HG03108 (cell line): ENCODE measurements around the gene BTBD9.

Experiments used
- ATAC-seq: cut with Tn5 transposase; IDR thresholded peaks from one replicate; pipeline ENCODE4 v1.9.1; 2021; ENCODE audit warnings: moderate library complexity; ENCODE audit not compliant: unreplicated experiment

The BTBD9 gene

GRCh38 chr6:38169221-38169976, 470.3 kb downstream of the BTBD9 start:
- no peak for ATAC-seq

- no peak for ATAC-seq
These were observed 471.0 kb downstream of the BTBD9 start for GRCh38 chr6:38168699-38169098.

DNA sequence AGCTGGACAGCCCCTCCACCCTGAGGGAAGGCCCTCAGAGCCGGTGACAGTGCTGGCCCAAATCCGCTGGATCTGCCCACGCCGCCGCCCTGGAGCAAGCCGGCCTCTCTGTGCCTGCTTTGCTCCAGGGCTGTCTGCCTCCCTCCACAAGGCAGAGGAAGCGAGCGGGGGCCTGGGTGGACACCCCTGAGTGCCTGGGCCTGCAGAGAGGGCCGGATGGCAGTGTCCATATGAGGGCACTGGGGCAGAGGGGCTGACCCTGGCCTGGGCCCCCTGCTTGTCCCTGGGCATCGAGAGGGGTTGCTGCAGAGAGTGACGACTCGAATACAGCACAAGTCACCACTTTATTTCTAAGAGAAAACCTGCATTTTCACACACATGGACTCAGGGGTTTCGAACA, 471.6 kb downstream of the BTBD9 start:
- no peak for ATAC-seq

GRCh38 chr6:38167598-38167997, 472.1 kb downstream of the BTBD9 start:
- no peak for ATAC-seq

- no peak for ATAC-seq
These were observed 473.1 kb downstream of the BTBD9 start for GRCh38 chr6:38166411-38167240.

GRCh38 chr6:38164671-38165108, 475.0 kb downstream of the BTBD9 start:
- ATAC-seq: no peak

GRCh38 chr6:38164131-38164481, 475.6 kb downstream of the BTBD9 start:
- no peak for ATAC-seq

DNA sequence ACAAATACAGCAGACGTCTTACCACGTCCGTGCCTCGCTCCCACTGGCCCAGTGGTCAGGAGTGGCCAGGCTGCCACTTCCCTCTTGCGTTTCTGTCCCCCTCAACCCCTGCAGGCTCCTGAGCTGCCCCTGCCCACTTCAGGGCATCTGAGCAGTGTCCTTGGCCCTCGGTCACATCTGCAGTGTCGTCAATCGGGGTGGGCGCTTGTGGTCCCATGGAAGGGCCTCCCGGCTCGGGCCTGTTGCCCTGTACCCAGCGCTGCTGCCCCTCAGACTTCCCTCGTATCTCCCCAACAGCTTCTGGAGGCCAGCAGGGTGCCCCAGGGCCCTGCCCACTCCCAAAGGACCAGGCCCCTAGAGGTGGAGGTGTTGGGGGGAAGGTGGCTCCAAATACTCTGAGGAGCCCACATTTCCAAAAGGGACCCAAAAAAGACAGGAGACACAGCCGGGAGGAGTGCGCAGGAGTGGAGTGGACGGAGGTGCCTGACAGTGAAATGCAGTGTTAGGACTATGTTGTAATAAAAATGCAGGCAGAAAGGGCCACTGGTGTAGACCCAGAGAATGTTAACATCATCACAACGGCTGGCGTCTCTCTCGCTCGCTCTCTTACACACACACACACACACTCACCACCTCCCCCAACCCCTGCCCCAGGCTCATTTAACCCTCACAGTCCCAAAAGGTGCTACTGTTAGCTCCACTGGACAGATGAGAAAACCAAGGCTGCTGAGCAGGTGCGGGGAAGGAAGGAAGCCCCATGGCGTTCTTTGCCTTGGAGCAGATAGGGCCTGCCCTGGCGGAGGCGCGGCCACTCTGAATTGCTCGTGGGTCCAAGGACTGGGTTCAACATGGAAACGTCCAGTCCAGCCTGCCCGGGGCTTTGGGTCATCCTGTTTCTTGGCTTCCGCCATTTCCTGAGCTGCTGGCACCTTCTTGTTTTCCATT, 476.3 kb downstream of the BTBD9 start:
- no peak for ATAC-seq

DNA sequence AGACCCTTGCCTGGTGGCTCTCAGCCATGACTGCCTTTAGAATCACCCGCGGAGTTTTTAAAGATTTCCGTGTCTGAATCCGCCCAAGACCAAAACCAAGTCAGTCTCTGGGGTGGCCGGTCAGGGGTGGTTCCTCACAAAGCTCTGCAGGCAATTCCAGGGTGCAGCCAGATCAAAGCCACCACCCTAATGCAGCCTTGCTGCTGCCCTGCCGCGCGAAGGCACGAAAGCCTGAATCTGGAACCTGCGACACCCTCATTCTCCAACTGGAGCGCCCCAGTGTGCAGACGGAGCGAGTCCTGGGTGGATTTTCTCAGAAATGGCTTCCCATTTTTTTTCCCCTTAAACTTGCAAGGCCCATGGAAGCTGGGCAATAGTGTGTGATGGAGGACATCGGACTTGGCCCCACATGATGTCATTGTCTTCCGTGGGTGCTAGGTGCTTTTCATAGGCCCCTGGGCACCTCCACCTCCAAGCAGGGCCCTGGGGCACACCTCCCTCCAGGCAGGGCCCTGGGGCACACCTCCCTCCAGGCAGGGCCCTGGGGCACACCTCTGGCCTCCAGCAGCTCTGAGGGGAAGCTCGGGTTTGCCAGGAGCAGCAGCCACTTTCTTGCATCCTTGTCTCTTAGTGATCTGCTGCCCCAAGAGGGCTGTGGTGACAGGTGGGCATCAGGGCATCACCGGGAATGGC, 477.1 kb downstream of the BTBD9 start:
- no peak for ATAC-seq

- no peak for ATAC-seq
These were observed 477.8 kb downstream of the BTBD9 start for GRCh38 chr6:38161754-38162492.

DNA sequence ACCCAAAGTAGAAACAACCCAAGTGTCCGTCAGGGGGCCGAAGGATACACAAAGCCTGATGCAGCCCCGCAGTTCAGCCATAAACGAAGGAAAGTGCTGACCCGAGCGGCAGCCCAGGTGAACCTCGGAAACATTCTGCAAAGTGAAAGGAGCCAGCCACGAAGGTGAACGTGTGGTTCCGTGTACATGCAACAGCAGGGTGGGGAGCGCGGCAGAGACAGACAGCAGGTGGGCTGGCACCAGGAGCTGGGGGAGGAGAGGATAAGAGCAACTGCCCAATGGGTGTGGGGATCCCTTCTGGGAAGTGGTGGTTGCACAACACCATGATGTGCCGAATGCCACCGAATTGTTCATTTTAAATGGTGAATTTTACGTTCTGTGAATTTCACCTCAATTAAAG, 478.4 kb downstream of the BTBD9 start:
- no peak for ATAC-seq

DNA sequence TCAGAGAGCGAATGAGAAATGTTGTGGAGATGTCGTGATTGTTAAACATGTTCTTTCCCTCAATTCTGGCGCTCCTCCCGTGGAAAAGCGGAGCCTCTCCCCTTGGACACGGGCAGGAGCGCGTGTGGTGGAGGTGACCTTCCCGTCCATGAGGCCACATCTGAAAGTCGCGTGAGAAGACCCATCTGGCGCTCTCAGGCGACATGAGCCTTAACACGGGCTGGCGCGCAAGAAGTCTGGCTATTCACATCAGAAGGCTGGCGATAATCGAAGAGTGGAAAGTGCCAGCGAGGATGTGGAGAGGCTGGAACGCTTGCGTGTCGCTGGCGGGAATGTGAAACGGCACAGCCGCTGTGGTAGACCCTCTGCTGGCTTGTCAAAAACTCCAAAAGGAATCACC, 478.9 kb downstream of the BTBD9 start:
- no peak for ATAC-seq

- no peak for ATAC-seq
These were observed 480.1 kb downstream of the BTBD9 start for GRCh38 chr6:38159596-38159995.

DNA sequence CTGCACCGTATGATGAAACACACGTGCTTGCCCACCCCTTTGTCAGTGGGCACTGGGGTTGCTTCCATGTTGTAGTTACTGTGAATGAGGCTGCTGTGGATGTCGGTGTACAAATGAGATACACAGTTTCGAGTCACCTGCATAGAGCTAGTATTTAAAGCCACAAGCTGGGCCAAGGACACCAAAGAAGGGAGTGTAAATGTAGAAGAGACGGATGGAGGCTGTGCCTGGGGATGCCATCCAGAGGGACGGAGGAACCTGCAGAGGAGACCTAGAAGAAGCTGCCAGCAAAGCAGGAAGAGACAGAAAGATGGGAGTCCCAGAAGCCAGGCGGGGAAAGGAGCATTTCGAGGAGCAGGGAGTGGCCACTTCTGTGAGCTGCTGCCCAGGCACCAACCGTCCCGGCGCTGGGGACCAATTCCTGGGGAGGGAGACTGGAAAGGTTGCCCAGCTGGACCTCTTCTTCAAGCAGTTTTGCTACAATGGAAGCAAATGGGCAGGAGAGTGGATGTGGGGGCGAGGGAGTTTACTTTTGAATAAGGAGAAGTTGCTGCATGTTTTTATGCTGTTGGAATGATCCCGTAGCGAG, 480.9 kb downstream of the BTBD9 start:
- no peak for ATAC-seq

GRCh38 chr6:38157905-38158304, 481.8 kb downstream of the BTBD9 start:
- ATAC-seq: no peak

DNA sequence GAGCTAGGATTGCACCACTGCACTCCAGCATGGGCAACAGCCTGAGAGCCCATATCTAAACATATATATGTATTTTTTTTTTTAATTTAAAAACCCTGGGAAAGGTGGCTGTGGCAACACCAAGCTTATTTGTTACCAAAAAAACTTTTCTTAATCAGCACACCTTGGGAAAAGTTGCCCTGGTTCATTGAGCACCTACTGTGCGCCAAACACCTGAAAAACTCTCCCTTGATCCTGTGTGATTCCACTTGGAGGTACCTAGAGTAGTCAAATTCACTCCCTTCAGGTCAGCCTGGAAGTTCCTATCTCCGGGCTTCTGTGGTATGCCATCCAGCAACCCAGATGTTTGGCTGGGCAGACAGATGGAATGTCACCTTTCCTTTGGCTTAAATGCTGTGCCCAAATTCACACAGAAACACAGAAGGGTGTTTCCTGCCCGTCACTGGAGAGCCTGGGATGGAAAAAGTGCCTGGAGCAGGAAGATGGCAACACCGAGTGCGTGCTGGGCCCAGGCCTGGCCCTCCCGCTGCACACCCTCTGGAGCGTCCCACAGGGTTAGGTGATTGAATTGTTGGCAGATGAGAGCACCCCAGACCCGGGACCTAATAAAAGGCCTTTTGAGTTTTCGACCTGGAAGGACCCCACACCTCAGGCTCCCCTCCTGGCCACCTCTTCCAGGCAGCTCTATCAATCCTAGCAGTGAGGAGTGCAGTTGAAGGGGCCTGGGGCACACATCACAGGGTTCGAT, 482.7 kb downstream of the BTBD9 start:
- no peak for ATAC-seq

DNA sequence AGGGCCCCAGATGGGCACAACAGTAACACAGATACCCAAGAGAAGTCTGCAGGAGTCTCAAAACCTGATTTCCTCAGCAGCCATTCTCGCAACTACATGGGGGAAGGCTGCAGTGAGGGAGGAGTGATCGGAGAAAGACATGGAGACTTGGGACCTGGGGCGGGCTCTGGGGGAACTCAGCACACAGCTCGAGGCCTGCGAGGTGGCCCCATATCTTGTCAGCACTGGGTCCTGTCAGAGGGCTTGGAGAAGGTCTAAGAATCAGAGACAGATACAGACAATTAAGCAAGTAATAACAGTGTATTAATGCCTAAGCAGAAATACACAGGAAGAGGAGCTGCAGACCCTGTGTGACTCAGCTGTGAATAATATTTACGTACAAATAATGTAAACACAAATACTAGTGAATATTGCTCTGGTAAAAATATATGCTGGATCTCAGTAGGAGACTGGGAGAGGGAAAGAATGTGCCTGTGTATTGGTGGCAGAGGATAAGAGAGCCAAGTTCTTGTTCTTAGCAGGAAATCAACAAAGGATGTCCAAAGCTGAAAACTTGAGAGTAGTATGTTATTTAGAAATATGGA, 484.0 kb downstream of the BTBD9 start:
- ATAC-seq: no peak

DNA sequence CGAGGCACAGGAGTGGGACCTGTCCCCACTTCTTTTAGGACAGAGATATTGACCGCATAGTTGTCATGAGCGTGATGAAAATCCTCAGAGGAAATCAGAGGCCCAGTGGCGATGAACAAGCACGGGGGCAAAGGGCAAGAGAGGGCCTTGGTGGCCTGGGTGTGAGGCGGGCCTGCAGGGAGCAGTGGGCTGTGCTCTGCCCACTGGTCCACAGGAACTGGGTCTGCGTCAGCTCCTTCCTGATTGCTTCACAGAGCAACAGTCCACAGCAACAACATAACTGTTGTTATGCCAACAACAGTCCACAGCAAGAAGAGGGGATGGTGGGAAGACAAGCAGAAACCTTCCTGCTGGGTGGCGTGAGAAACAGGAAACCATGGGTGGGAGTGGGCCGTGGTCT, 484.6 kb downstream of the BTBD9 start:
- no peak for ATAC-seq

DNA sequence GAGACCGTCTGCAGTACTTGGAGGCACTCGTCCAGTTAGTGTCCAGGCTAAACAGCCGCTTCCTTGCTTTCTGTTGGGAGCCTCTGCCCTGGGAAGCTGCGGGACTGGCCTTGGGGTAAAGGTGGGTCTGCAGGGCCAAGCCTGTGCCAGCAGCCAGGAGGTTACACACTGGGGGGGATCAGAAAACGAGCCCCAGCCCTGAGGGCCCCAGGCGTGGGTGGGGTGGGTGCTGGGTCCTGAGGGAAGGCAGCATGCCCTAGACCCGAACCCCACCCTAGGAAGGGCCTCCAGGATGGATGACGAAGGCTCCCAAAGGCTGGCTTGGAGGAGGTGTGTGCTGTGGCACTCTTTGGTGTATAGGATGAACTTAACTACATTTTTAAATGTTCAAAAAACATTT, 485.0 kb downstream of the BTBD9 start:
- ATAC-seq: no peak
